Testis (tissue), 3 donors: ENCODE measurements around the gene KCNA5. TPM values are rescaled to one million over a fixed set of nuclear protein-coding genes. Genes with fewer than 3 reads are reported as not detected.

ENCODE experiments used
- DNase-seq: peaks from one replicate; pipeline ENCODE4 v3.0.0-alpha.2; 2019
- H3K27ac ChIP-seq, 2 donors: fragments of 200-600 bp; sonication (generic); one replicate each; pipeline ENCODE4 v1.5.1; 2019
- H3K27me3 ChIP-seq: fragments of 200-600 bp; sonication (generic); one replicate; pipeline ENCODE4 v1.5.1; 2019
- H3K36me3 ChIP-seq: fragments of 200-600 bp; sonication (generic); one replicate; pipeline ENCODE4 v1.5.1; 2017; ENCODE audit warnings: low read depth; ENCODE audit errors: missing control alignments
- H3K4me1 ChIP-seq: fragments of 200-600 bp; sonication (generic); one replicate; pipeline ENCODE4 v1.5.1; 2019
- H3K4me3 ChIP-seq, 2 donors: fragments of 200-600 bp; sonication (generic); one replicate each; pipeline ENCODE4 v1.5.1; 2017 to 2019
- H3K9me3 ChIP-seq: fragments of 200-600 bp; sonication (generic); one replicate; pipeline ENCODE4 v1.5.1; 2017
- CTCF ChIP-seq, 3 experiments: fragments of 450-650 bp in 2 of 3; fragments of 200-600 bp in 1 of 3; sonication (generic) in 1 of 3; IDR thresholded peaks; one replicate each; pipeline ENCODE4 v1.5.1; 2016 to 2019; ENCODE audit warnings: antibody characterized with exemption in 3 of 3, mild to moderate bottlenecking in 2 of 3, moderate library complexity in 1 of 3
- POLR2A ChIP-seq: fragments of 450-650 bp; IDR thresholded peaks from one replicate; pipeline ENCODE4 v1.6.1; 2017; ENCODE audit warnings: antibody characterized with exemption, mild to moderate bottlenecking, moderate library complexity
- WGBS, 2 donors: methylation state at CpG; one replicate each; pipeline ENCODE4 v1.1.5; 2018; 5-methylcytosine and 5-hydroxymethylcytosine counted together
- intact Hi-C: fragments of 100-400 bp; cut with DNase I; formaldehyde crosslinking; loops from one replicate; pipeline ENCODE4 v1.15.1; 2023; ENCODE audit warnings: low total_unique reads
- polyA plus RNA-seq: library from polyadenylated mRNA; stranded (reverse); fragments of 350-450 nt; fragmentation: Illumina TruSeq; extraction: RNeasy Lipid Tissue Mini Kit (QIAGEN cat#74804); gene quantifications from one replicate; pipeline ENCODE4 v1.2.3, GENCODE V29; 2014; ENCODE audit warnings: low read depth, low replicate concordance; ENCODE audit not compliant: insufficient read depth
- total RNA-seq, 2 donors: library from RNA; depleted of rRNA; stranded (reverse); fragments of >200 nt; gene quantifications; one replicate each; pipeline ENCODE4 v1.2.3, GENCODE V29; 2016

The KCNA5 gene
- total and polyA plus RNA-seq, 3 donors from 2014 or later = 0.25 to 0.94 (median 0.79) TPM

GRCh38 chr12:5051334-5051733, 7.7 kb downstream of the KCNA5 start:
- TF ChIP-seq POLR2A = no peak
- no peak for TF ChIP-seq CTCF (IDR thresholded peaks at IDR 0.05)
- Histone ChIP-seq H3K36me3 (no peaks in the 10 kb centered on the region), H3K9me3 (no peaks in the 10 kb centered on the region), H3K4me1 (no peaks in the 10 kb centered on the region), H3K27me3 (no peaks in the 10 kb centered on the region), H3K27ac (no peak overlapping the region), H3K4me3 (no peak overlapping the region)
- DNase-seq = no peak
- intact Hi-C loops = no loop called here
- WGBS, 2 donors = 83 to 90% methylated on average over 2 of the region's 2 CpGs

GRCh38 chr12:5051913-5052312, 8.2 kb downstream of the KCNA5 start:
- Histone ChIP-seq H3K4me3 (no peak overlapping the region), H3K36me3 (no peaks in the 10 kb centered on the region), H3K27me3 (no peaks in the 10 kb centered on the region), H3K9me3 (no peaks in the 10 kb centered on the region), H3K27ac (no peak overlapping the region), H3K4me1 (no peaks in the 10 kb centered on the region)
- DNase-seq = no peak
- TF ChIP-seq CTCF (IDR thresholded peaks at IDR 0.05) (no peak), POLR2A (no peak)
- 55 to 72% methylated on average over 1 of the region's 1 CpG for WGBS, 2 donors
- intact Hi-C loops = no loop called here

- TF ChIP-seq CTCF (IDR thresholded peaks at IDR 0.05) = no peak
- TF ChIP-seq POLR2A = no peak
- WGBS, 2 donors = 71 to 85% methylated on average over 4 of the region's 4 CpGs
- H3K4me1 ChIP-seq = no peaks in the 10 kb centered on the region
- no peak for DNase-seq
- no peaks in the 10 kb centered on the region for H3K36me3 ChIP-seq
- no peak overlapping the region for H3K27ac ChIP-seq
- H3K4me3 ChIP-seq = no peak overlapping the region
- no peaks in the 10 kb centered on the region for H3K27me3 ChIP-seq
- H3K9me3 ChIP-seq = no peaks in the 10 kb centered on the region
- intact Hi-C loops = no loop called here
Observed at GRCh38 chr12:5052348-5052747, 8.7 kb downstream of the KCNA5 start.

- DNase-seq = no peak
Observed at GRCh38 chr12:5059358-5059757, 15.7 kb downstream of the KCNA5 start.

More at GRCh38 chr12:5059358-5059757, 15.7 kb downstream of the KCNA5 start:
- intact Hi-C loops = no loop called here
- TF ChIP-seq CTCF (IDR thresholded peaks at IDR 0.05) (no peak), POLR2A (no peak)
- H3K27me3 ChIP-seq = no peaks in the 10 kb centered on the region
- H3K27ac ChIP-seq = no peak overlapping the region
- no peaks in the 10 kb centered on the region for H3K4me1 ChIP-seq
- 62 to 76% methylated on average over 6 of the region's 6 CpGs for WGBS, 2 donors
- no peaks in the 10 kb centered on the region for H3K36me3 ChIP-seq
- no peaks in the 10 kb centered on the region for H3K9me3 ChIP-seq
- no peak overlapping the region for H3K4me3 ChIP-seq
